Esophagus squamous epithelium (tissue), 4 donors: Measurements from ENCODE around the gene TP63.

ENCODE experiments used
- CTCF ChIP-seq, 6 experiments: fragments of 450-650 bp in 4 of 6; fragments of 200-600 bp in 2 of 6; sonication (generic) in 2 of 6; IDR thresholded peaks; one replicate each; pipeline ENCODE4 v1.5.1; 2016 to 2019; ENCODE audit warnings: antibody characterized with exemption in 6 of 6, mild to moderate bottlenecking in 4 of 6, moderate library complexity in 4 of 6
- POLR2A ChIP-seq, 4 donors: fragments of 450-650 bp; IDR thresholded peaks; one replicate each; pipeline ENCODE4 v1.6.1; 2017; ENCODE audit warnings: antibody characterized with exemption in 4 of 4, mild to moderate bottlenecking in 4 of 4, moderate library complexity in 3 of 4

GRCh38 chr3:189690237-189690636 is 59.0 kb downstream of the TP63 start:
- TF ChIP-seq POLR2A (IDR thresholded peaks at IDR 0.05) (no peak), CTCF (IDR thresholded peaks at IDR 0.05) (no peak)
